HG03280 (cell line): ENCODE results near the gene CADM1.

ENCODE experiments used
- ATAC-seq: cut with Tn5 transposase; IDR thresholded peaks from one replicate; pipeline ENCODE4 v1.9.1; 2021; ENCODE audit warnings: mild to moderate bottlenecking, moderate library complexity; ENCODE audit not compliant: unreplicated experiment

Gene CADM1

DNA sequence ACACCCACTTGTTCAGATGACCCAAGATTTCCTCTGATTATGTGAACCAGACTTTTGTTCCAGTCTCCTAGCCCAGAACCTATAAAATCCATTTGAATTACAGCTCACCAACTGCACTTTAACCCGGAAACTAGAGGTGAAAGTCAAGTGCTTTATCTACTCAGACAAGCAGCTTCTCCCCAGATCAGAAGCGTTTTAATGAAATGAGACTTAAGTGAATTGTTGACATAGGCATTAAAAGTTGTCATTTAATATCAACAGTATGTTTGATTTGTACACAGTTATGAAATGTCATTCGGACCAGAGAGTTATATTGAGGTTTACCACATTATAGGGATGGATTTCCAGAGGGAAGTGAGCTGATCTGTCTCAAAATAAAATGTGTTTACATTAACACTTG is 52.0 kb downstream of the CADM1 start:
- no peak for ATAC-seq

DNA sequence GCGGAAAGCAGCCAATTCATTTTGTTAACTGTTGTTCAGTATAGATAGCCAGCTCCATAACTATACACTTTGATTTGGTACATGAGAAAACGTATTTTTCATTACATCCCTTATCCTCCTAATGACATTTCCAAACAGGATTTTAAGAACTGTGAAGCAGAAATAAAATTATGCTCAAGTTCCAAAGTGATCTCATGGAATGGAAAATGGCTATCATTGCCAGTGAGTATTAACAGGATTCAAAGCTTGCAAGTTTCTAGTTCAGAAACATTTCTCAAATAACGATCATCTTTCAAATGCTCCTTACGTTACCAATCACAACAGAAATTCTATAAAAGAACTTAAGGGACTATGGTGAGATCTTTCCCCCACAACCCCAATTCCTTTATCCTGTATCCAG is 53.7 kb downstream of the CADM1 start:
- no peak for ATAC-seq

DNA sequence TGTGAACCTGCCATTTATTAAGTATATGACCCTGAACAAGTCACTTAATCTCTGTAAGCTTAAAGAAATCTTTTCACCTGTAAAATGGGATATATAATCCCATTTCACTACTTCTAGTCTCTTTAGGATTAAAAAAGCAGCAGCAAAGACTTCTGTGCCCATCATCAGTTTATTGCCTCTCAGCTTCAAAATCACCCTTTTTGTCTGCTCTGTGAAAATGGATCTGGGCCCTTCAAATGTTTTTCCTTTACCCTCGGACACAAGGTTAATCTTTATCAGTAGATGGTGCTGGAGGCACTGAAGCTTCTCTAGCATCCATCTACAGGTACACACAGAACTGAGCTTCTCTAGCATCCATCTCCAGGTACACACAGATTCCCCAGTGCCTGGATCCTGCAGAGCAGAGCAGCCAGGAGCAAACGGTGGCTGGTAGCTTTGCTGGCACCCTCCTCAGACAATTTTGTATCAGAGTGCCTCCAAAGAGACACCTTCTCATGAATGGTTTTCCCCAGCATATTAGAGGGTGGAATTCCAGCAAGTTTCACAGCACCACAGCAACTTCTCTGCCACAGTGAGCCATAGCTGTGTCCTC is 56.8 kb downstream of the CADM1 start:
- no peak for ATAC-seq

DNA sequence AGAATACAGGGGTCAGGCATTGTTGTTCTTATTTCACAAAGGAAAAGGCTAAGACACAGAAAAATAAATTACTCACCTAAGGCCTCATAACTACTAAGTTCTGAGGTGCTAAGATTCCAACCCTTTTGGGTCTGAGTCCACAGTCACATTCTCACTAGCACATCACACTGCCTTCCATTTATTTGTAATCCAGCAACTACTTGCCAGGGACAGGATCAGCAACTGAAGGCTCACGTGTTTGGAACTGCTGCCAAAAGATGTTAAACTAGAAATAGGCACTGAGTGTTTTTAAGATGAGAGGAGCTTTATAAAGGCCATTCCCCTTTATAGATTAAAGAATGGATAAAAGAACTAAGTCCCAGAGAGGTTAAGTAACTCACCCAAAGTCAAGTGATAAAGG is 58.0 kb downstream of the CADM1 start:
- no peak for ATAC-seq

DNA sequence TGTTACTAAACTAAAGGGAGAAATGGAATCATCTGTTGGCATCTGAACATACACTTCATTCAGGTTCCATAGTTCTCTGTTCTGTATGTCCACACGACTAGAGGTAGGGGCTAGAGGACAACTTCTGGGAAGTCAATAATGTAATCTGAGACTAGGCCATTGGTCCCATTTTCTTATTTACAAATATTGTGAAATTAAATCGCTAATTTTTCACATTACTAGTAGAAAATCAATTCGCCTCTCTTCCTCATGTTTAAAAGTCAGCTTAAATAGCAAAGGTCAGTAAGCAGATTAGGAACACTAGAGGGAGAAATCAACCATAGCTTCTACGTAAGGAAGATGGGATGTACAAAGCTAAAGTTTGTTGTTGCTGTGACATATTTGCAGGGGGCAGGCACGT is 59.7 kb downstream of the CADM1 start:
- ATAC-seq = no peak

DNA sequence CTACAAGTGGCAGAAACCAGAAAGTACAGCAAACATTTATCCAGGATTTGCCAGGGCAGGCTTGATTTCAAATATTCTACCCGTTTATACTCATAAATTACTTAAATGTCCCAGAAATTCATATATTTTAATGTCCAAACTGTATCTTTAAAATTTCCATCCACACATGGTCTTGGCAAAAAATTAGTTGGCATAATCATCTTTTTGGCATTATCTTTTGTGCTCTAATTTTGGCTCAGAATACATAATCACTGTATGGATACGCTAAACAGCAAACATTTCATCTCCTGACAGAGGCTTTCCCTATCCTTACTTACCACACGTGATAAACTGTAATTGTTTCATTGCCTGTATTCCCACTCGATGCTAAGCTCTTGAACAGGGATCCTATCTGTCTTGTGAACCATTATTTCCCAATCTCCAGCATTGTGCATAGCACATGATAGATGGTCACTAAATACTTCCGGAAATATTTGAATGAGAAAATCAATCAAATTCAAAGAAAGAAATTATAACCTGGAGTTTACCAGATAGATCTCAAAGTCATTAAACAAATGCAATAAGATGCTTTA is 64.2 kb downstream of the CADM1 start:
- ATAC-seq = no peak

DNA sequence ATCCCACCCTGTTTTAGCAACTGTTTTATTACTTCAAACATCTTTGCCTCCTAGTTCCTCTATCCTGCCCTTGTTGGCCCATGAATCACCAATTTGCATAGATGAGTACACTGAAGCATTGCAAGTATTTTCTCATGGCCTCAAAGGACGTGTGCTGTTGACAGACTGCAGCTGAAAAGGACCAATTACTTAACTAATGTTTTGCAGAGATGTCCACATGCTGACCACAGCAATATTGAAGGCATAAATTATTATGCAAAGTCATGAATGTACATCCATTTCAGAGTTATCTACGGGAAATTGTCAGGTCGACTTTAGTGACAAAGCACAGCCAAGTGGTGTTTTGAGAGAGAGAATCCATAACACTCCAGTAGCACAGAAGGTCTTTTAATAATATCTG is 64.8 kb downstream of the CADM1 start:
- no peak for ATAC-seq

DNA sequence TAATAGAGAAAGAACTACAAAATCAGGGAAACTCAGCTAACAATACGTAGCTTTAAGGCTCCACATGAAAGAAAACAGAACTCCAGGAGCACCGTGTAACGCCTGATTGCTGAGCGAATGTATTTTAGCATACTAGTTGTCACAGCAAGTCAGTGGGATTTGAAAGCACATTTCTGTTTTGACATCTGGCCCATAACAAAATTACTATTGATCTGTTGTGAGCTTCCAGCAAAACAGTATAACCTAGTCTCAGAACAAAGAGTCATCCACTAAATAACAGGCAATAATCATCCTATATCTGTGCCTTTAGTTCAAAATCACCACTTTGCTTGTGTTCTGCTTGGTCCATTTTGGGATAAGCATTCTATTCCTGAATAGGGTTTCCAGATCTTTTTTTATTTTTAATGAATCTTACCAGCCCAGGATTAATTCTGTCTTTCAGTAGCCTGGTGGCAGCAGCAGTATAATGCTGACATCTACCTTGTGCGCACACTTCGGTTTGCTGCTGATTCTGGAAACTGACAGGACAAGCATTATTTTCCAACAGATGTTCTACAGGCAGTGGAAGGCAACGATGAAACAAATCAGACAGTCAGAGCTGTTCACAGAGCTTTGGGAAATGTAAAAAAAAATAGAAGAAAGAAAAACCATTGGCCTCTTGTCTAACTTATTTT is 66.2 kb downstream of the CADM1 start:
- no peak for ATAC-seq

DNA sequence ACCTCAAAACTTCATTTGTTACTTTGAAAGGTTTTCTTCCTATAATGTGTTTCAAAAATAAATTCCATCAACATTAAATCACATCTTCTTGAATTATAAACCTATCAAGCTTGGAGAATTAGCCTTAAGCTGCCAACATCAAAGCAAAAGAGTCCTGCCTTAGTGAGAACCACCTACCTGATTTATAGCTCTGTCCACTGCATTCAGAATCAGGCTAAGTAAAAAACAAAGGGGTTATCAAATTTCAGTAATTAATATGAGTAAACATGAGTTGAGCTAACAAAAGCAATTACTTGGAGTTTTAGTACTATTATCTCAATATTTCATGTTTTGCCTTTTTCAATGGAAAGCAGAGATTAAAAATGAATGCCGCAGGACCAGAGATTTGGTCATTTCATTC is 73.9 kb downstream of the CADM1 start:
- no peak for ATAC-seq

DNA sequence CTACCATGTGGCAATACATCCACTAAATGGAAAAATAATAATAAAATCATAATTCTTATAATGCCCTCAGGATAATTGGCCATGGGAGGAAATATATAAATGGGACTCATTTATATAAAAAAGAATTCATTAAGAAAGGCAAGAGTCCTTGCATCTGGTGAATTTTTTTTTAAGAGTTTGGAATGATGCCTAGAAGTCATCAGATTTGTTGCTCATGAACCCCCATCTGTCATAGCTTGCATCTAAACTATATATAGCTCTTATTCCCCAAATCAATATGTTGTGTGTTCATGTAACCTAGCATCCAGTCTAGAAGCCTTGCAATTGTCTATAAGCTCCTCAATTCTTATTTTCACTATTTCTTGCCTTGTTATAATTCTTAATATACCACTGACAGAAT is 75.9 kb downstream of the CADM1 start:
- no peak for ATAC-seq

DNA sequence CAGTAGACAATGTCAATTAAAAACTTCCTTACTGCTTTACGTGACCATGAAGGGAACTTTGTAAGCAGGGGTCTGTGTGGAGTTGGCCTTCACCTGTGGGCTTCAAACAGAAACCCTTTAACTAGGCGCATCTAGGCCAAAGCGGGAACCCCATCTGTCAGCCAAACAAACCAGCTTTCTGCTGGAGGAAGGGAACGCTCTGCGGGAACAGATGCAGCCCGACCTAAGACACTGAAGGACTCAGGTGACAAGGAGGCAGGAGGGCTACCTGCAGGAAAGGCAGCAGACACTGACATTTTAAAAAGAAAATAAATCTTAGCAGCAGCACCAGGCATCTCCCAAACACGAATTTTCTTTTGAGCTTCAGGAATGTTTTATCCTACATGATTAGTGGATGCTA is 78.4 kb downstream of the CADM1 start:
- no peak for ATAC-seq

DNA sequence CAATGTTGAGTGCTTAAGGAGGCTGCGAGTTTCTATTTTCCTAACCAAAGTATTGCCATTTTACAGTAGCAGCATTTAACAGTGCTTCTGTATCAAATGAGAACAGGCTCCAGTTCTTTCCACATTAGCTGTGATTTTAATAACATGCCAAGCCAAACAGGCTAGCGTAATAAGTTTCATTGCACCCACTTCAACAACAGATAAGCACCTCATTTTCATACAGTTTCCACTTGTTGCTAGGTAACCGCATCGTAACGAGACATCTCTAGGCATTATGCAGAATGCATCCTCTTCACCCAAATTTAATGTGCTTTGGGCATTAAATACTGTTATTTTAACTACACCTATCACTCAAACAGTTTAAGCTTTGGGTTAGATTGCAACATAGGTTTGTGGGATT is 79.0 kb downstream of the CADM1 start:
- ATAC-seq = no peak

DNA sequence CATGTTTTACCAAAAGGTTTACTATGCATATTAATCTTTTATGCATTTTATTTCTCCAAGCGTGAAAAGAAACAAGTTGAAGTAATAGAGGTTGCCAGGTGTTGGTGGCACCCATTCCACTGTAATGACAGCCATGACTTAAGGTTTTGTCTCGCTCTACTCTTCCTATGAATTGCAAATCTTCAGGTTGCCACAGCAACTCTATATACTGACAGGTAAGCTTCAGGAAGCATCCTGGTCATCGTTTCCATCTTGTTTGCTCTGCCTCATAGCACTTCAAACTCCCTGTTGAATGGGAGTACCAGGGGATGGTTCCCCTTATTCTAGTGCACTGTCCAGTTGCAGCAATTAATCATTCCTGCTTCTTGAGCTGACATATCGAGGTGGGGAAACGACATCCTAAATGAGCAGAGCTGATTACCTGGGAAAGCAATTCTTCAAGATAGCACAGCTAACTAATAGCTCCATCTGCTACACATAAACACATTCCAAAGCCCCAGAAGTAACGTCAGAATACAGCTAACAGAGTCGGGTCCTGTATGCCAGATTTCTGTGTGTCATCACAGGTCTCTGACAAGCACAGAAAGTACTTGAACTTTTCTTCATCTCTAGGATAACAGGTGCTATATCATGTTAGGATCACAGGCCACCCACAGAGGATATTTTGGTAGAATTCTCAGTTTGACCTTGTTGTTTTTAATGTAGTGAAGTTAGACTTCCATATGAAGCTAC is 80.3 kb downstream of the CADM1 start:
- no peak for ATAC-seq

DNA sequence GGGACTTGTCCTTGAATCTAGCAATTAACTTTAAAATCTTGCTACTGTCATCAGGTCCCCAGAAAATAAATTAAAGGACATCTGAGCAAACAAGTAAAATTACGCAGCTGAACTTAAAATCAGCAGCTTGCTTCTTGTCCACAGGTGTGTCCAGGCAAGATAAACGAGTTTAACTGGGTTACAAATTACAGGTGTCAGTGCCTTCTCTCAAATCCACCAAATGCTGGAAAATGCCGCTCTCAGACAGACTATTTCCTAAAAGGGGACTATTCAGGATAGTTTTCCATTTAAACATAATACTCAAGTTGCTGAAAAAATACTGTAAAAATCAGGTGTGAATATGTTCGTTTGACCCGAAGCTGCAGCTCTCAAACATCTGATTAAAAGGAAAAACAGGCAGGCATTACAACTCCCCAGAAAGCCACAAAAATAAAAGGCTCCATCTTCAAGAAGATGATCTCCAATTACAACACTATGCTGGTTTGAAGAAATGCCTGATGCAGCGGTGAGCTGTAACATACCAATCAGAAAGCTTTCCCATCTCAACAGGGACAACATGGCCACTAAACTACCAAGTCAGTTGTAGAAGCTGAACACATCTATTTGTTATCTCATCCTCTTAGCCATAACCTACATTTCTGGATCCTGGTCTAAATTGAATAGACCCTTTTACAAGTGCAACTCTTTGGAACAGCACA is 82.1 kb downstream of the CADM1 start:
- no peak for ATAC-seq

DNA sequence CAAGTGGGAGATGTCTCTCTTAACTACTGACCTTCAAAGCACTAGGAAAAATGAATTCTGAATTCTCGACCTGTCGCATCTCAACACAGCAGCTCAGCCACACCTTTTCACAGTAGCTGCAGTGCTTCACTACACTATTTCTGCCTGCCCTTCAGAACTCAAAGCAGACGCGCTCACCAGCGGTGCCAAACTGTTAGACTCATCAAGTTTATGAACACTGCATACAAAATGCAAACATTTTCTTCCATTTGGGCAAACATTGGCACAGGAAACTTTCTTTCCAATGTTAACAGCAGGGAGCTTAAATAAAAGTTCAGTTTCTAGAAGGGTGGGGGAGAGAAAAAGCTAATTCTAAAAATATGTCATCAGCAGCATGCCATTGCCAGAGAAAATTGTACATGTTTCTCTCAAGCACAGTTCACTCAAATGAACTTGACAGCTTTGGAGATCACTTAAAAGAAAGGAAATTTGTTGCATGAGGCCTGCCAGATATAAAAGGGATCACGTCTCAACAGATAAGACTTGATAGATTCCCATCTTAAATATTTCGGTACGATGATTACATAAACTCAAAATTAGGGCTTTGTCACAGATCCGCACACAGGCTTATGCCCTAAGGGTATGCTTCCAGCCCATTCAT is 82.7 kb downstream of the CADM1 start:
- no peak for ATAC-seq

DNA sequence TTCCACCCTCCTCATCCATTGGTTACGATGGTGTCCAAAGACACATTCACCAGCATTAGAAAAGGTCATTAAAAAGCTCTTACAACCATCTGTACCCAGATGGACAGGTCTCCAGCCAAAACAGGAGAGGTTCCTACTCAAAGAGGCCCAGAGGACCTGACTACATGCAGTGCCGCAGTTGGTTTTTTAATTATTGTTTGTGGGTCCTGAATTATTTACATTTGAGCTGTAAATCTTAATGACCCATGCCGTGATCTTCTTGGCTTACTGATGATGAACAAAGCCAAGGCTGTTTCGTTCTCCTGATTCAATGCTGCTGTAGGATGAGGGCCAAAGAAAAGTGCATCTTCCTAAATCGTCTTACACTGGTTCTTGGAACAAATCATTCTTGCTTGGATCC is 83.7 kb downstream of the CADM1 start:
- ATAC-seq = no peak

DNA sequence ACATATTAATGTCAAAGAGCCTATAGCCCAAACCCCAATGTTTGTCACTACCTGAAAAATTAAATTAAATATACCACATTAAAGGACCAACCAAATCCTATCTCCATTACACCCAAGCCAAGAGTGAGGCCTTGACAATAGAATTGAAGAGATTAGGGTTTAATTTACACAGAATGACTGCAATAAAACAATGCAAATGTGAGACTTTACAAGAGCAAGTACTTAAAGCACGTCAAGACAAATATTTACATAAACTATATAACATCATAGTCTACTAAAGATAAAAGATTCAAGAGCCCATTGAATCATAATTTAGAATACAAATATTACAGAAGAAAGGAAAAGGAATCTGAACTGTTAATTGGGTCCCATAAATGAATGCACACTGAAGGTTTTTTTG is 85.6 kb downstream of the CADM1 start:
- ATAC-seq = no peak

DNA sequence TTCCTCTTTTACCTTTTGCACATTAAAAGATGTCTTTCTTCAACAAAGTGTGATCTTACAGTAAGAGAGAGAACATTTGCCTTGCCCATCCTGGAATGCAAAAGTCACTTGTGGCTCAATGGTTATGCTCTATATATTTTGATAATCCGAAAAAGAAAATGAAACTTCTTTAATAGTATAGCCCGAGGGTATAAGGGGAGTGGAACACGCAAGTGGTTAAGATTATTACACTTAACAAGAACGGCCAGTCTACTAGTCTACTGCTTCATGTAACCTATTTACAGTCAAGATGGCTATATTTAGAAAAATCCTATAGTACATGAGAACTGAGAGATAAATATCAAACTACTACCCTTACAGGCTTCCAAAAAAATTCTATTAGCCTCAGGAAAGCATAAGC is 86.1 kb downstream of the CADM1 start:
- no peak for ATAC-seq

DNA sequence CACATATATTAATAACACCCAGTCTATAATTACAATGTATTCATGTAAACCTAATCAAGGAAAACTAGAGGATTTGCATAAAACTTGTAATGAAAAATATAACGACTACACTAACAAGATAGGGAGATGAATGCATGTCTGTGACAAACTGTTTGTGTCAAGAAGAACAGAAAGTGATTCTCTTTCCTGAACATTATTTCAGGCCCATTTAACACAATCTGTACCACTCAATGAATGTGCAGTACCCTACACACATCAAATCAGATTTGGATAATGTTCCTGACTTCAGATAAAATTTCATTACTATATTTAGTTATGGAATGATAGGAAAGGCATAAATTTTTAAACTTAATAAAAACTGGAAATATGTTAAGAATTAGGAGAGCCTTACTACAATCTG is 93.1 kb downstream of the CADM1 start:
- ATAC-seq = no peak

DNA sequence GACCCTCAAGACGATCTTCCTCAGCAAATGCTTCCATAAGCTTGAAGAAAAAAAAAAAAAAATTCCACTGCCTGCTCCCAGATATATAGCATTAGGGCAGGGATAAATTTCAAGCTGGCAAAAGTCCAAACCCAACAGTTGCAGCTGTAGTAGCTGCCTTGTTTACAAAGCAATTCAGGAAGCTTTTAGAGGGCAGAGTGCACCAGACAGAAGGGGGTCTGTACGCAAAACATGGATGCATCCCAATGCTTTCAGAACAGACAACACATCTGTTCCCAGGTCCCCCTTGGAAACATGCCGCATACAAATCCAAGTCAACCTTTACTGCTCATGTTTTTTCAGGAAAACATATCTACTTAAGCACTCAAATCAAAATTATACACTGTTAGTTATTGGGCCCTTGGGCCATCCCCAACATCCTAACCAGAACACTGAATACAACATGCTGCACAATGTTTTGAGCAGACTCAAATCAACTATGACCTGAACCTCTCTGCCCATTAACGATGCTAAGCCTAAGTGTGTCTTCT is 94.5 kb downstream of the CADM1 start:
- no peak for ATAC-seq
